NCI-H510A (cell line): ENCODE measurements around the gene LMAN2L.

Source experiments
- DNase-seq: peaks from one replicate; lab custom pipeline; 2025; lab: John Stamatoyannopoulos, UW

Gene LMAN2L

GRCh38 chr2:96703021-96703751, 36.7 kb downstream of the LMAN2L start:
- DNase-seq = no peak

- DNase-seq = no peak
Measured at GRCh38 chr2:96702098-96702785, 37.6 kb downstream of the LMAN2L start.

GRCh38 chr2:96701636-96702035, 38.2 kb downstream of the LMAN2L start:
- DNase-seq = no peak

GRCh38 chr2:96700086-96700485, 39.8 kb downstream of the LMAN2L start:
- no peak for DNase-seq

GRCh38 chr2:96699621-96700020, 40.2 kb downstream of the LMAN2L start:
- DNase-seq = no peak

- no peak for DNase-seq
Measured at GRCh38 chr2:96699021-96699420, 40.8 kb downstream of the LMAN2L start.

GRCh38 chr2:96698221-96698861, 41.5 kb downstream of the LMAN2L start:
- DNase-seq = no peak

- no peak for DNase-seq
Measured at GRCh38 chr2:96697476-96697875, 42.4 kb downstream of the LMAN2L start.

GRCh38 chr2:96695602-96696001, 44.3 kb downstream of the LMAN2L start:
- no peak for DNase-seq

- DNase-seq = no peak
Measured at GRCh38 chr2:96694816-96695455, 44.9 kb downstream of the LMAN2L start.

- DNase-seq = no peak
Measured at GRCh38 chr2:96694279-96694678, 45.6 kb downstream of the LMAN2L start.

- DNase-seq = no peak
Measured at GRCh38 chr2:96693286-96694200, 46.3 kb downstream of the LMAN2L start.

- no peak for DNase-seq
Measured at GRCh38 chr2:96692094-96692971, 47.5 kb downstream of the LMAN2L start.

GRCh38 chr2:96691022-96691612, 48.7 kb downstream of the LMAN2L start:
- DNase-seq = no peak

GRCh38 chr2:96690306-96691021, 49.4 kb downstream of the LMAN2L start:
- no peak for DNase-seq

- no peak for DNase-seq
Measured at GRCh38 chr2:96689431-96689991, 50.4 kb downstream of the LMAN2L start.

- no peak for DNase-seq
Measured at GRCh38 chr2:96688649-96689430, 51.0 kb downstream of the LMAN2L start.
